SK-N-MC (cell line): ENCODE results near the gene FAM20C.

Experiments used
- EZH2 ChIP-seq: fragments of 200-600 bp; sonication (generic); IDR thresholded peaks from one replicate; pipeline ENCODE4 v1.6.1; 2017; ENCODE audit warnings: antibody characterized with exemption
- POLR2AphosphoS5 ChIP-seq: IDR thresholded peaks from 2 replicates; pipeline ENCODE4 v1.6.1; 2012; ENCODE audit warnings: mild to moderate bottlenecking, low read depth, low read length, borderline replicate concordance

- TF ChIP-seq POLR2AphosphoS5 (no peak), EZH2 (no peak)
Observed at GRCh38 chr7:176381-176780, 16.0 kb upstream of the FAM20C start.
